WI38 (cell line): ENCODE measurements around the gene CD82.

Experiments used
- H3K4me3 ChIP-seq: 2 replicates; pipeline ENCODE4 v1.5.1; 2011; ENCODE audit warnings: low read depth, mild to moderate bottlenecking, control low read depth, low read length
- TF ChIP-seq, protein P1 (sequence below): IDR thresholded peaks from 2 replicates; pipeline ENCODE4 v1.5.1; 2012; ENCODE audit warnings: low read depth, mild to moderate bottlenecking, control low read depth, low read length

CD82 gene

DNA sequence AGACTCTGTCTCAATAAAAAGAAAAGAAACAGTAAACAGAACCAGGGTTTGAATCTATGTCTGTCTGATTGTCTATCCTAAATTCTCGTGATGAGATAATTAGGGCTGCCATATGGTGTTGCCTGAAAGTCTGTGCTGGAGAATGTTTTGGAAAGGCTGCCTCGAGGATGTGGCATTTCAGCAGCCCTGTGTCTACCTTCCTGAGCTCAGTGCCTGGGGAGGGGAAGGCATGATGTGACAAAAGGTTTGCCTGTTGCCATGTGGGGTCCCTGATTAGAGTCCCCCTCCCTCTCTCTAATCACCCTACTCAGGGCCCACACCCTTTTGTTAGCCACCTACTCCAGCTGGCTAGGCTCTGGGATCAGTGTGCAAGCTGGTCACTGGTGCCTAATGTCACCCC lies 15.2 kb downstream of the CD82 start:
- TF ChIP-seq, protein P1, sequence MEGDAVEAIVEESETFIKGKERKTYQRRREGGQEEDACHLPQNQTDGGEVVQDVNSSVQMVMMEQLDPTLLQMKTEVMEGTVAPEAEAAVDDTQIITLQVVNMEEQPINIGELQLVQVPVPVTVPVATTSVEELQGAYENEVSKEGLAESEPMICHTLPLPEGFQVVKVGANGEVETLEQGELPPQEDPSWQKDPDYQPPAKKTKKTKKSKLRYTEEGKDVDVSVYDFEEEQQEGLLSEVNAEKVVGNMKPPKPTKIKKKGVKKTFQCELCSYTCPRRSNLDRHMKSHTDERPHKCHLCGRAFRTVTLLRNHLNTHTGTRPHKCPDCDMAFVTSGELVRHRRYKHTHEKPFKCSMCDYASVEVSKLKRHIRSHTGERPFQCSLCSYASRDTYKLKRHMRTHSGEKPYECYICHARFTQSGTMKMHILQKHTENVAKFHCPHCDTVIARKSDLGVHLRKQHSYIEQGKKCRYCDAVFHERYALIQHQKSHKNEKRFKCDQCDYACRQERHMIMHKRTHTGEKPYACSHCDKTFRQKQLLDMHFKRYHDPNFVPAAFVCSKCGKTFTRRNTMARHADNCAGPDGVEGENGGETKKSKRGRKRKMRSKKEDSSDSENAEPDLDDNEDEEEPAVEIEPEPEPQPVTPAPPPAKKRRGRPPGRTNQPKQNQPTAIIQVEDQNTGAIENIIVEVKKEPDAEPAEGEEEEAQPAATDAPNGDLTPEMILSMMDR: no peak
- no peak overlapping the region for H3K4me3 ChIP-seq

DNA sequence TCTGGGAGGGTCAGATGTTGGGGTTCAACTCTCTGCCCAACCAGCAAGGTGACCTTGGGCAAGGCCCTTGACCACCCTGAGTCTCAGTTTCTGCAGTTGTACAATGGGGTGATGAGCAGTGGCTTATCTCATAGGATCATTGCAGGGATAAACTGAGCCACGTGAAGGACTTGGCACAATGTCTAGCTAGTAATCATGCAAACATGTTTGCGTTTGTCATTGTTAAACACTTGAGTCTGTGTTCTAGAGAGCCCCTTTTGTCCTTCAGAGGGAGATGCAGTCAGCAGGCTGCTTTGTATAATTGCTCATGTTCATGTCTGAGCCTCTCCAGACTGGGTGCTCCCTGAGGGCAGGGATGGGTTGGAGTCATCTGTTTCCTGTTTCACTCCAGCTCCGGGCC lies 15.8 kb downstream of the CD82 start:
- TF ChIP-seq, protein P1: no peak
- H3K4me3 ChIP-seq: no peak overlapping the region

DNA sequence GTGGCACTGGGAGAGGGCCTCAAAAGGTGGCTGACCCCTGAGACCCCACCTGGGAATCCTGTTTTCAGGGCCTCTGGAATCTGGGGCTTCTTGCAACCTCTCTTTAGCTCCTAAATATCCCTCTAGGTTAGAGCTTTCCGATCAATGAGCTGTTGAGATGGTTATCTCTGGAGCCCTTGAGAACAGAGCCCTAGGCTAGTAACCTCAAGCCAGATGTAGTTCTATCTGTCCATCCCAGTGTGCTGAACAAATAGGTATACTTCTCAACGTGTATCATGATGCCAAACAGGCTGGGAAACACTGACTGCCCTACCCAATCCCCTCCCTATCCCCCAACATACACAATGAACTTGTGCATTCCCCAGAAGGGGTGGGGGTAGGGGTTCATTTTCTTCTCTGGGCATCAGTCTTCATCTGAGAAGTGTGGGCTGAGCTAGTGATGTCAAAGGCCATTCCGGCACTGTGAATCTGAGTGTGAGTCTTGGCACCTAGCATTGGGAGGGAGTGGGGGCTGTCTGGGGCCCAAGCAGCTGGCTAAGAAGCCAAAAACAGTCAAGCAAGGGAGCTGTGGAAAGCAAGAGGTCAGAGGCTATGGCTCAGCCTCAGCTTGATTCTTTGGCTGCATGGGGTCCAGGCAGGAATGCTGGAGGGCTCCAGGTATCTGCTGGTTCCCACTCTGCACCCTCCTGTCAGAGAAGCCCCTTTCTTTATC lies 17.3 kb downstream of the CD82 start:
- TF ChIP-seq, protein P1: no peak

DNA sequence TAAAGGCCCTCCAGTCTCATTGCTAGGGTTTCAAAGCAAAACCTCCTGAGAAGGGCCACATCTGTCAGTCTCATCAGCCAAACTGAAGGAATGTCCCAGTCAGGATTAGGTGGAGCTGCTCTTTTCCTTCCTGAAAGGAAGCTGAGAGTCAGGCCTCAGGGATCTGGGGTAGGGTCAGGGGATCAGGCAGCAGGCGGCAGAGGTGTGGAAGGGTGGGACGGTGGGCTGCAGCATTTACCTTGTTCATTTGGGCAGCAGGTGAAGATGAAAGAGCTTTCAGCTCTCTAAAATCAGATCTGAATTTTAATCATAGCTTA lies 17.8 kb downstream of the CD82 start:
- TF ChIP-seq, protein P1: no peak
- H3K4me3 ChIP-seq: no peak overlapping the region

More for the DNA sequence above, 17.3 kb downstream of the CD82 start:
- H3K4me3 ChIP-seq: no peak overlapping the region

DNA sequence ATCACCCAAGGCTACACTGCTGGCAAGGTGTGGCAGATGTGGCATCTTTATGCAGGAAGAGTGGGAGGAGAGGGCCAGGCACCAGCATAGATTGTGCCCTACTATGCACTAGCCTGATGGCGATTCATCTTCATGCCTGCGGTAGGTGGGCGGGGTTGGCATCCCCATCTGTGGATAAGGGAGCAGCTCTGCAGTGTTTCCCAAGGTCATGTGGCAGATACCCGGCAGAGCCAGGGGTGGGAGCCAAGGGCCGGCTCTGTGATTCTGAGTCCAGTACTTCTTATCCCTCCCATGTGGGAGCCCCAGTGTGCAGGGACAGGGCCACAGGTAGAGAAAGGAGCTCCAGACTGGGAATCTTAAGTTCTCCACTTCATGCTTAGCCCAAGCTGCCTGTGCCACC lies 20.0 kb downstream of the CD82 start:
- TF ChIP-seq, protein P1: no peak
- no peak overlapping the region for H3K4me3 ChIP-seq

DNA sequence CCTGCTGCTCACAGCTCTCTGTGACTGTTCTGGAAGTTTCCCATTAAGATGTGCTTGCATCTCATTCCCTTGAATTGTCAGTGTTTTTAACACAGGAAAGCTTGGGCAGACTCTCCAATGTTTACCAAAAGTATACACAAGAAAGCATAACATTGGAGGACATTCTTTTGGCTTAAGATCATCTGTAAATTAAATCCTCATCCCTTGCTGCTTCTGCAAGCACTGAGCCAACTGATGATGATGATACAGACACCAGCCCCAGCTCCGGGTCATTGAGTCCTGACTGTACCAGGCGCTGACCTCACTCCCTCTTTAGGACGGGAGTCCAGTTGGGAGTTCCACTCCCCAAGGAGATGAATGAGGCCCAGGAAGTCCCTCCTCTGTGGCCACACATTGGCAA lies 23.8 kb downstream of the CD82 start:
- TF ChIP-seq, protein P1: no peak

DNA sequence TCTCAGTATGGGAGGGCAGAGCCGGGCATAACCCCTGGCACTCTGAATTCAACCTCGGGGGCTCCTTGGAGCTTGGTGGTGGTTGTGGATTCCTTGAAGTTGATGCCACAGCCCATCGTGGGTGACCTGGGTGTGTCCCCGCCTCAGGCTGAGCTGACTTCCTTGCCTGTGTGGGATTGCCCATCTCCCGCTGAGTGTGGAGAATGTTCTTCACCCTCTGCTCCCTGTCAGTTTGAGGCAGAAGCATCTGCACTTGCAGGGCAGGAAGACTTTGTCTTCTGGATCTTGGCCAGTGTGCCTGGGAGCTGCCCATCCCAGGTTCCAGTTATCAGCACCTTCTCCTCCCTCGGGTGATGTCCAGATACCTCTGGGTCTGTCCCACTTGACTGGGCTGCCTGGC lies 25.3 kb downstream of the CD82 start:
- TF ChIP-seq, protein P1: no peak

More for the DNA sequence above, 23.8 kb downstream of the CD82 start:
- no peak overlapping the region for H3K4me3 ChIP-seq

More for the DNA sequence above, 25.3 kb downstream of the CD82 start:
- no peak overlapping the region for H3K4me3 ChIP-seq
